Lower lobe of right lung (tissue), 2 donors: Measurements from ENCODE around the gene SEMA3D. TPM values are rescaled to one million over a fixed set of nuclear protein-coding genes. Genes with fewer than 3 reads are reported as not detected.

Experiments used
- ATAC-seq, 2 donors: fragments of 200-7000 bp; cut with Tn5 transposase; one replicate each; pipeline ENCODE4 v1.9.1; 2020 to 2022; ENCODE audit warnings: mild to moderate bottlenecking in 2 of 2, moderate library complexity in 2 of 2
- DNase-seq: peaks from one replicate; pipeline ENCODE4 v3.0.0-alpha.2; 2020
- H3K27ac ChIP-seq: fragments of 200-600 bp; one replicate; pipeline ENCODE4 v1.8.0; 2022
- H3K27me3 ChIP-seq: fragments of 200-600 bp; one replicate; pipeline ENCODE4 v1.8.0; 2022; ENCODE audit warnings: low read depth
- H3K36me3 ChIP-seq: fragments of 200-600 bp; one replicate; pipeline ENCODE4 v1.8.0; 2022; ENCODE audit warnings: mild to moderate bottlenecking
- H3K4me1 ChIP-seq: fragments of 200-600 bp; one replicate; pipeline ENCODE4 v1.8.0; 2022
- H3K4me3 ChIP-seq: fragments of 200-600 bp; one replicate; pipeline ENCODE4 v1.8.0; 2022; ENCODE audit warnings: mild to moderate bottlenecking
- H3K9me3 ChIP-seq: fragments of 200-600 bp; one replicate; pipeline ENCODE4 v1.8.0; 2022
- CTCF ChIP-seq: fragments of 200-600 bp; IDR thresholded peaks from one replicate; pipeline ENCODE4 v1.8.0; 2022; ENCODE audit warnings: antibody characterized with exemption, mild to moderate bottlenecking
- intact Hi-C: fragments of 100-400 bp; cut with DNase I; formaldehyde crosslinking; loops from one replicate; pipeline ENCODE4 v1.11.0; 2022
- total RNA-seq: library from RNA; stranded (reverse); fragmentation: NEBNext Ultra II Directional; extraction: Animal tissue kit (Norgen Biotek cat#: 25700); gene quantifications from one replicate; pipeline ENCODE4 v1.2.1, GENCODE V29; 2021
- donor health status: DM: no; HTN: yes; CAD: no; lungs with severe emphysema.

Gene SEMA3D
- total RNA-seq, 1 donor from 2014 or later = 8.0 TPM

- H3K4me1 ChIP-seq = no peaks in the 10 kb centered on the region
- no peaks in the 10 kb centered on the region for H3K27me3 ChIP-seq
- no peak for DNase-seq
- no peak for ATAC-seq
- H3K4me3 ChIP-seq = no peak overlapping the region
- intact Hi-C loops = no loop called here
- no peaks in the 10 kb centered on the region for H3K9me3 ChIP-seq
- H3K27ac ChIP-seq = no peak overlapping the region
- no peaks in the 10 kb centered on the region for H3K36me3 ChIP-seq
- no peak for TF ChIP-seq CTCF
Observed at GRCh38 chr7:85081846-85082245, 105.0 kb downstream of the SEMA3D start.

- H3K4me1 ChIP-seq = no peaks in the 10 kb centered on the region
- intact Hi-C loops = no loop called here
- no peak for DNase-seq
Observed at GRCh38 chr7:85081392-85081791, 105.5 kb downstream of the SEMA3D start.

DNA sequence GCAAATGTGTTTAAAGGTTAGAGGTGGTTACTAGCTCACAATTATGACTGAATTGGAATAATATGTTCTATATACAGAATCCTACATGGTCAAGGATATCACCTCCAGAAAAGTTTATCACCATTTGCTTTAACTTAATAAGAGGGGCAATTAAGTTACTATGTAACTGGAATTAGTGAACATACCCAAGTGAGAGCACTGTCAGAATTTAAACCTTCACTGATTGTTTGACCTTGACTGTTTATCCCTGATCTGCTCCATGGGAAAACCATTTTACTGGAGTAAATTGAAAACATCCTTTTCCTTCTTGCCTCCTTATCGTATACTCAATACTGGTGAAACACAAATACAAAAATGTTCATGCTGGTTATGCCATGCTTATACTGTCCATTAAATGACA is 107.4 kb downstream of the SEMA3D start:
- Histone ChIP-seq H3K27ac (no peak overlapping the region), H3K27me3 (no peaks in the 10 kb centered on the region), H3K4me3 (no peak overlapping the region), H3K9me3 (no peaks in the 10 kb centered on the region), H3K36me3 (no peaks in the 10 kb centered on the region), H3K4me1 (no peaks in the 10 kb centered on the region)
- ATAC-seq = no peak
- TF ChIP-seq CTCF = no peak
- intact Hi-C loops = no loop called here
- DNase-seq = no peak

More at GRCh38 chr7:85081392-85081791, 105.5 kb downstream of the SEMA3D start:
- Histone ChIP-seq H3K9me3 (no peaks in the 10 kb centered on the region), H3K36me3 (no peaks in the 10 kb centered on the region), H3K27me3 (no peaks in the 10 kb centered on the region), H3K4me3 (no peak overlapping the region), H3K27ac (no peak overlapping the region)
- TF ChIP-seq CTCF = no peak
- no peak for ATAC-seq

DNA sequence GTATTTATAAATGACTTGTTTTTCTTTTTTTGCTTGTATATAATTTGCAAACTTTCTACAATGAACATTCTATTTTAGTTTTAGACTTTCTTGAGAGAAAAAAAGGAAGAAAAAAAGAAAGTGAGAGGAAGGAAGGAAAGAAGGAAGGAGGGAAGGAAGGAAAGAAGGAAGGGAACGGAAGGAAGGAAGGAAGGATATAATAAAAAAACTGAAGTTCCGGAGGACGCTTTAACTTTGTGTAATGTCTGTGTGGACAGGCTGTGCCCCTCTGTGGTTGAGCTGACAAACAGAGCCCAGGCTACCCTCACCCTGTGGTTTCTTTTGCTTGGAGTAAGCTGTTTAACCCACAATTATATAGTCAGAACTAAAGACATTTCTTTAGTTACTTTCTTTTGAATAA is 108.7 kb downstream of the SEMA3D start:
- no peak for ATAC-seq
- Histone ChIP-seq H3K27me3 (no peaks in the 10 kb centered on the region), H3K36me3 (no peaks in the 10 kb centered on the region), H3K4me3 (no peak overlapping the region), H3K27ac (no peak overlapping the region), H3K9me3 (no peaks in the 10 kb centered on the region), H3K4me1 (no peaks in the 10 kb centered on the region)
- no peak for DNase-seq
- intact Hi-C loops = no loop called here
- TF ChIP-seq CTCF = no peak

DNA sequence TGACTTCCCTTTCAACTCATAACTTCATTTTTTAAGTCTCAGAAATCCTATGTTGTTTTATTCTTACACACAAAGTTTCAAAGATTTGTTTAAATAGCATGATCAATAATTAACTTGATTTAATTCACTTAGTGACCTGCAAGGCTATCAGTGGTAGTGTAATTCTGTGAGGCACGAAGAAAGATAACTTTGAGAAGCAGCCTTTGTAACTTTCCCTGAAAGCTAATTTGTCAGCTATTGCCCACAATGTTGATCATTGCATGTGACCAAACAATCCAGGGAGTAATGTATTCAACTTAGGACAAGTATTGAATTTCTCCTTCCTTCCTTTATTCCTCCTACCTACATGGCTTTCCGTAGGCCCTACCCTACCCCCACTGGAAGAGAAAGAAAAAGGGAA is 111.0 kb downstream of the SEMA3D start:
- Histone ChIP-seq H3K9me3 (no peaks in the 10 kb centered on the region), H3K27ac (no peak overlapping the region), H3K4me1 (no peaks in the 10 kb centered on the region), H3K4me3 (no peak overlapping the region), H3K36me3 (no peaks in the 10 kb centered on the region), H3K27me3 (no peaks in the 10 kb centered on the region)
- intact Hi-C loops = no loop called here
- DNase-seq (no peak), ATAC-seq (no peak)
- no peak for TF ChIP-seq CTCF

- no peaks in the 10 kb centered on the region for H3K9me3 ChIP-seq
- H3K27me3 ChIP-seq = no peaks in the 10 kb centered on the region
- DNase-seq (no peak), ATAC-seq (no peak)
- intact Hi-C loops = no loop called here
- no peaks in the 10 kb centered on the region for H3K4me1 ChIP-seq
- no peak overlapping the region for H3K27ac ChIP-seq
- no peak overlapping the region for H3K4me3 ChIP-seq
- no peak for TF ChIP-seq CTCF
- no peaks in the 10 kb centered on the region for H3K36me3 ChIP-seq
Observed at GRCh38 chr7:85074992-85075391, 111.9 kb downstream of the SEMA3D start.
